NB4 (cell line): ENCODE measurements around the gene C12orf76.

Source experiments
- MAX ChIP-seq: IDR thresholded peaks from 2 replicates; pipeline ENCODE4 v1.6.1; 2011; ENCODE audit warnings: low read depth, low read length
- MYC ChIP-seq: IDR thresholded peaks from 2 replicates; pipeline ENCODE4 v1.6.1; 2011; ENCODE audit warnings: low read depth, low read length
- POLR2A ChIP-seq: IDR thresholded peaks from 2 replicates; pipeline ENCODE4 v1.6.1; 2011; ENCODE audit warnings: mild to moderate bottlenecking; ENCODE audit not compliant: insufficient read length; ENCODE audit errors: extremely low read depth
- TF ChIP-seq, protein P1 (sequence below): IDR thresholded peaks from one replicate; pipeline ENCODE4 v1.5.1; 2012; ENCODE audit warnings: low read depth, low read length

DNA sequence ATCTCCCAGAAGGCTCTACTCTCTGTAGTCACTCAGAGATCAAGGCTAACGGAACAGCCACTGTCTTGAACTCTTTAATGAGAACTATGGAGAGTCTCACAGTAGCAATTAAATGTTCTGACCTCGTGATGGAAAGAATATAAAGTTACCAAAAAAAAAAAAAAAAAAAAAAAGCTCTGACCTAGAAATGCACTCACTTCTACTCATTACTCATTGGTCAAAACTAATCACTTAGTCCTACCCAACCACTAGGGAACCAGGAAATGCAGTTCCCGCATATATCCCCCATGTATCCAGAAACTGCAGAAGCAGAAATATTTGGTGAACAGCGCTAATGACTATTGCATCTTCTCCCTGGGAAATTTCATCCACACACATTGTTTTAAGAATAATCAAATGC is 29.5 kb upstream of the C12orf76 start:
- TF ChIP-seq POLR2A (no peak), MAX (no peak), MYC (no peak)
- TF ChIP-seq, protein P1, sequence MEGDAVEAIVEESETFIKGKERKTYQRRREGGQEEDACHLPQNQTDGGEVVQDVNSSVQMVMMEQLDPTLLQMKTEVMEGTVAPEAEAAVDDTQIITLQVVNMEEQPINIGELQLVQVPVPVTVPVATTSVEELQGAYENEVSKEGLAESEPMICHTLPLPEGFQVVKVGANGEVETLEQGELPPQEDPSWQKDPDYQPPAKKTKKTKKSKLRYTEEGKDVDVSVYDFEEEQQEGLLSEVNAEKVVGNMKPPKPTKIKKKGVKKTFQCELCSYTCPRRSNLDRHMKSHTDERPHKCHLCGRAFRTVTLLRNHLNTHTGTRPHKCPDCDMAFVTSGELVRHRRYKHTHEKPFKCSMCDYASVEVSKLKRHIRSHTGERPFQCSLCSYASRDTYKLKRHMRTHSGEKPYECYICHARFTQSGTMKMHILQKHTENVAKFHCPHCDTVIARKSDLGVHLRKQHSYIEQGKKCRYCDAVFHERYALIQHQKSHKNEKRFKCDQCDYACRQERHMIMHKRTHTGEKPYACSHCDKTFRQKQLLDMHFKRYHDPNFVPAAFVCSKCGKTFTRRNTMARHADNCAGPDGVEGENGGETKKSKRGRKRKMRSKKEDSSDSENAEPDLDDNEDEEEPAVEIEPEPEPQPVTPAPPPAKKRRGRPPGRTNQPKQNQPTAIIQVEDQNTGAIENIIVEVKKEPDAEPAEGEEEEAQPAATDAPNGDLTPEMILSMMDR, result no peak
